ENCODE data around the gene FAM107B. TPM values are rescaled to one million over a fixed set of nuclear protein-coding genes. Genes with fewer than 3 reads are reported as not detected.
A peak's percentile ranks its signal among the peaks of the same experiment; 100 is the strongest.

FAM107B gene
- total and polyA plus RNA-seq, 2 donors (not counting 3 experiments of a cell fraction or from before 2014, with no cell fraction given): 39.2 to 176 TPM

- TF ChIP-seq FOS (IDR thresholded peaks at IDR 0.05; ENCODE audit: borderline replicate concordance, insufficient read depth, low read length) (no peak), GATA2 (IDR thresholded peaks at IDR 0.05; ENCODE audit: insufficient read depth, insufficient read length, low read depth, low read length) (no peak), POLR2AphosphoS5 (IDR thresholded peaks at IDR 0.05; ENCODE audit: insufficient read depth, low read depth, low read length) (no peak)
- TF ChIP-seq, protein P1, sequence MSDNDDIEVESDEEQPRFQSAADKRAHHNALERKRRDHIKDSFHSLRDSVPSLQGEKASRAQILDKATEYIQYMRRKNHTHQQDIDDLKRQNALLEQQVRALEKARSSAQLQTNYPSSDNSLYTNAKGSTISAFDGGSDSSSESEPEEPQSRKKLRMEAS (IDR thresholded peaks at IDR 0.05; ENCODE audit: insufficient read depth, insufficient read length): no peak
- TF ChIP-seq, protein P2, sequence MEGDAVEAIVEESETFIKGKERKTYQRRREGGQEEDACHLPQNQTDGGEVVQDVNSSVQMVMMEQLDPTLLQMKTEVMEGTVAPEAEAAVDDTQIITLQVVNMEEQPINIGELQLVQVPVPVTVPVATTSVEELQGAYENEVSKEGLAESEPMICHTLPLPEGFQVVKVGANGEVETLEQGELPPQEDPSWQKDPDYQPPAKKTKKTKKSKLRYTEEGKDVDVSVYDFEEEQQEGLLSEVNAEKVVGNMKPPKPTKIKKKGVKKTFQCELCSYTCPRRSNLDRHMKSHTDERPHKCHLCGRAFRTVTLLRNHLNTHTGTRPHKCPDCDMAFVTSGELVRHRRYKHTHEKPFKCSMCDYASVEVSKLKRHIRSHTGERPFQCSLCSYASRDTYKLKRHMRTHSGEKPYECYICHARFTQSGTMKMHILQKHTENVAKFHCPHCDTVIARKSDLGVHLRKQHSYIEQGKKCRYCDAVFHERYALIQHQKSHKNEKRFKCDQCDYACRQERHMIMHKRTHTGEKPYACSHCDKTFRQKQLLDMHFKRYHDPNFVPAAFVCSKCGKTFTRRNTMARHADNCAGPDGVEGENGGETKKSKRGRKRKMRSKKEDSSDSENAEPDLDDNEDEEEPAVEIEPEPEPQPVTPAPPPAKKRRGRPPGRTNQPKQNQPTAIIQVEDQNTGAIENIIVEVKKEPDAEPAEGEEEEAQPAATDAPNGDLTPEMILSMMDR (IDR thresholded peaks at IDR 0.05; ENCODE audit: extremely low read depth in 1 of 2, insufficient read depth in 1 of 2, low read depth in 1 of 2, low read length in 2 of 2): no peak
- Histone ChIP-seq H3K27me3 (ENCODE audit: control insufficient read depth in 2 of 2, insufficient read depth in 2 of 2, low read length in 2 of 2) (no peaks in the 10 kb centered on the region), H3K9ac (replicated peaks; ENCODE audit: extremely low read depth, insufficient read depth, low read length) (no peak overlapping the region), H3K4me2 (ENCODE audit: insufficient read depth, low read length) (no peak overlapping the region), H3K36me3 (ENCODE audit: control insufficient read depth in 2 of 2, extremely low read depth in 1 of 2, insufficient read depth in 2 of 2, low read length in 2 of 2) (peaks cover 6 to 11% of the 10 kb centered on the region in 2 experiments), H2AFZ (ENCODE audit: low read depth, low read length) (no peak overlapping the region), H3K9me3 (replicated peaks; ENCODE audit: control insufficient read depth, insufficient read depth, low read length) (no peaks in the 10 kb centered on the region), H4K20me1 (replicated peaks; ENCODE audit: control insufficient read depth, extremely low read depth, insufficient read depth, low read length) (peaks cover 2% of the 10 kb centered on the region), H3K9me1 (replicated peaks; ENCODE audit: control insufficient read depth, extremely low read depth, insufficient read depth, low read length) (no peaks in the 10 kb centered on the region), H3K27ac (ENCODE audit: insufficient read depth, low read depth, low read length) (no peak overlapping the region), H3K79me2 (ENCODE audit: control insufficient read depth, insufficient read depth, low read length) (peaks cover 98% of the 10 kb centered on the region), H3K4me3 (replicated peaks in 1 of 3; ENCODE audit: insufficient read depth in 1 of 3, low read depth in 1 of 3, low read length in 3 of 3) (no peak overlapping the region), H3K4me1 (ENCODE audit: control insufficient read depth, extremely low read depth, insufficient read depth, low read length) (peaks cover 35% of the 10 kb centered on the region)
- POLR2A ChIA-PET: interaction anchor here (0.6 kb wide), 1 partner anchor 939 kb away, joined by 3 read pairs; no protein-coding TSS in a partner anchor
- intact Hi-C loops (cut with micrococcal nuclease): no loop called here
- DNase-seq (ENCODE audit: low read depth, low spot score) (no peak), FAIRE-seq (peak; percentile 66)
- no TSS peak for BruUV-seq (replicated peaks)
- dilution Hi-C loops (cut with MboI; ENCODE audit: extremely low pct_ligation_motif_present, low sequenced_read_pairs): no loop called here
- CTCF ChIA-PET: interaction anchor here (0.9 to 1.4 kb wide), 4 partner anchors 9 to 19 kb away, joined by 3 read pairs; no protein-coding TSS in a partner anchor
Measured at GRCh38 chr10:14562218-14563075, 212.2 kb downstream of the FAM107B start.

Data from endothelial cell of umbilical vein (primary cell).